Erythroblast (primary cell): Measurements from ENCODE around the gene GNRH2.

ENCODE experiments used
- GATA1 ChIP-seq: IDR thresholded peaks from 2 replicates; pipeline ENCODE4 v1.6.1; 2011; ENCODE audit warnings: low read depth, mild to moderate bottlenecking, control low read depth, low read length, moderate library complexity
- POLR2A ChIP-seq: IDR thresholded peaks from 2 replicates; pipeline ENCODE4 v1.6.1; 2011; ENCODE audit warnings: mild to moderate bottlenecking, low read length

DNA sequence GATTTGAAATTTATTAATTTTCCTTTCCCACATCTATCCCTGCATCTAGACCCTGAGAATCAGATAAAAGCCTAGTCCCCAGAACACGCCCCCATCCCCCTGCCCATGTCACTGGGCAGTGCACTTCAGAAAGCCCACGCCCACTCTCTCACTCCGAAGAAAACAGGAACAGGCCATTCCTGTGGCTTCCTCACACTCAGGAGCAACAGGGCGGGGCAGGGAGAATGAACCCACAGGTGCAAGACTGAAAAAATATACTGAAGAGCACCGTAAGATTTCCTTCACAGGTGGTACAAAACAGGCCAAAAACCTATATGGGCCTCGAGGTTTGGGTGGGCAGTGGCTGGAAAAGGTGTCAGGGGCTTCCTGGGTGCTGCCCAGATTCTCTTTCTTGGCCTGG lies 31.4 kb downstream of the GNRH2 start:
- TF ChIP-seq POLR2A (no peak), GATA1 (no peak)
